ENCODE measurements around the gene S100A11.
A peak's percentile ranks its signal among the peaks of the same experiment; 100 is the strongest.
"Not testable (repeated sequence)": the region's sequence is repeated elsewhere in the genome, so short reads cannot be mapped to it uniquely, and the experiment has no call there.

S100A11 gene

GRCh38 chr1:152036267-152037216, at the start of gene S100A11:
Gene S100A11, minus strand, starts transcription at chr1:152037004. Its CDS starts 89 bp downstream, at chr1:152036915.
- no peak for FAIRE-seq

- FAIRE-seq, result no peak
Observed at GRCh38 chr1:152084853-152085252, 48.0 kb upstream of the S100A11 start.

- not testable (repeated sequence) for FAIRE-seq
Observed at GRCh38 chr1:152081026-152081425, 44.2 kb upstream of the S100A11 start.

GRCh38 chr1:152080494-152080893, 43.7 kb upstream of the S100A11 start:
- not testable (repeated sequence) for FAIRE-seq

GRCh38 chr1:152078831-152079441, 42.1 kb upstream of the S100A11 start:
- FAIRE-seq, result no peak

- FAIRE-seq, result no peak
Observed at GRCh38 chr1:152072311-152072710, 35.5 kb upstream of the S100A11 start.

- no peak for FAIRE-seq
Observed at GRCh38 chr1:152071123-152071522, 34.3 kb upstream of the S100A11 start.

GRCh38 chr1:152067929-152068328, 31.1 kb upstream of the S100A11 start:
- no peak for FAIRE-seq

GRCh38 chr1:152067150-152067549, 30.3 kb upstream of the S100A11 start:
- FAIRE-seq, result no peak

- FAIRE-seq, result no peak
Observed at GRCh38 chr1:152061952-152062351, 25.1 kb upstream of the S100A11 start.

- FAIRE-seq, result no peak
Observed at GRCh38 chr1:152053375-152053774, 16.6 kb upstream of the S100A11 start.

GRCh38 chr1:152052606-152053005, 15.8 kb upstream of the S100A11 start:
- FAIRE-seq, result peak; percentile 46

GRCh38 chr1:152050886-152051675, 14.3 kb upstream of the S100A11 start:
- FAIRE-seq, result no peak

- no peak for FAIRE-seq
Observed at GRCh38 chr1:152049291-152050083, 12.7 kb upstream of the S100A11 start.

- no peak for FAIRE-seq
Observed at GRCh38 chr1:152048416-152049009, 11.7 kb upstream of the S100A11 start.

- peak; percentile 77 for FAIRE-seq
Observed at GRCh38 chr1:152047730-152048415, 11.1 kb upstream of the S100A11 start.

- no peak for FAIRE-seq
Observed at GRCh38 chr1:152047413-152047729, 10.6 kb upstream of the S100A11 start.

GRCh38 chr1:152044386-152044785, 7.6 kb upstream of the S100A11 start:
- no peak for FAIRE-seq

- FAIRE-seq, result no peak
Observed at GRCh38 chr1:152043870-152044269, 7.1 kb upstream of the S100A11 start.

- FAIRE-seq, result no peak
Observed at GRCh38 chr1:152042030-152042429, 5.2 kb upstream of the S100A11 start.

- FAIRE-seq, result no peak
Observed at GRCh38 chr1:152039886-152040285, 3.1 kb upstream of the S100A11 start.

Data from endometrium (tissue), 2 donors.